Tongue (tissue), 3 donors: ENCODE measurements around the gene RAP2A. TPM values are rescaled to one million over a fixed set of nuclear protein-coding genes. Genes with fewer than 3 reads are reported as not detected.

ENCODE experiments used
- DNase-seq: peaks from one replicate; pipeline ENCODE4 v3.0.0-alpha.2; 2015
- small RNA-seq: library from RNA; depleted of rRNA; stranded (forward); fragments of <200 nt; gene quantifications from one replicate; pipeline ENCODE3, GENCODE V24; 2014; ENCODE audit warnings: low replicate concordance
- total RNA-seq: library from RNA; depleted of rRNA; stranded (reverse); fragments of >200 nt; gene quantifications from one replicate; pipeline ENCODE4 v1.2.3, GENCODE V29; 2014

Gene RAP2A
- total RNA-seq, 1 donor from 2014 or later: 51.2 TPM

GRCh38 chr13:97495678-97496077 lies 61.7 kb downstream of the RAP2A start:
- peak; percentile 41 for DNase-seq

- DNase-seq: no peak
Measured at GRCh38 chr13:97496511-97496910, 62.5 kb downstream of the RAP2A start.

GRCh38 chr13:97497400-97497799 lies 63.4 kb downstream of the RAP2A start:
- no peak for DNase-seq

DNA sequence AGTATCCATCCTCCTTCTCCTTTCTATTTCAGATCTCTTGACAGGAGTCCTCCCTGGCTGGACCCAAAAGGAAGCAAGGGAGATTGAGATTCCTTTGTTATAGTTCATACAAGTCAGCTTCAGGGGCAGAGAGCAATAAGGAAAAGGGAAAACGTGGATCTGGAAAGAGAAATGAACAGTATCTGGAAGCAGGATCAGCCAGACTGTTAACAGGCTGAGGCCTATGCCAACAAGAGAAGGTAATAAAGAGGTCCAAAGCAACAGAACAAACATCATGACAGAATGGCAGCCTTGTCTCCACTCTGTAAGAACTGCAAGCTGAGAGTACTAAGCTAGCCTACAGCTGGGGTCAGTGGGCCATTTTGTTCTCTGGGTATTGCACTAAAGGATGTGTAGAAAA lies 64.5 kb downstream of the RAP2A start:
- DNase-seq: no peak

- no peak for DNase-seq
Measured at GRCh38 chr13:97499181-97499580, 65.2 kb downstream of the RAP2A start.

DNA sequence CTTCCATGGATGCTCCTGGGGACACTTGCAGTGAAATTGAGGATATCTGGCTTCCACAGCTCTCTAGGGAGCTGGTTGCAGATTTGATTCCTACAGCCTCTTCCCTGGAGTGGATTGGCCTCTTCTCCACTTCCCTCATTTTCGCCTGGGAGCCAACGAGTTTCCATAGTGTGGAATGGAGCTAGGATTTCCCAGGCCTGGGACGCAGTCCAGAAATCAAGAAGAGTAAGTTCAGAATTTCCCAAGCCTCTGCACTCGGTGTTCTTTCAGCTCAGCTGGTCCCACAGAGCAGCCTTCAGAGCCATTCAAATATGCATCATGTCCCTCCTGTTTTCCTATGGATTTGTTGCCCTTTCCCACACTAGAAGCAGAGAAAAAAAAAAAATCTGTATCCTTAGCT lies 68.2 kb downstream of the RAP2A start:
- peak; percentile 91 for DNase-seq

DNA sequence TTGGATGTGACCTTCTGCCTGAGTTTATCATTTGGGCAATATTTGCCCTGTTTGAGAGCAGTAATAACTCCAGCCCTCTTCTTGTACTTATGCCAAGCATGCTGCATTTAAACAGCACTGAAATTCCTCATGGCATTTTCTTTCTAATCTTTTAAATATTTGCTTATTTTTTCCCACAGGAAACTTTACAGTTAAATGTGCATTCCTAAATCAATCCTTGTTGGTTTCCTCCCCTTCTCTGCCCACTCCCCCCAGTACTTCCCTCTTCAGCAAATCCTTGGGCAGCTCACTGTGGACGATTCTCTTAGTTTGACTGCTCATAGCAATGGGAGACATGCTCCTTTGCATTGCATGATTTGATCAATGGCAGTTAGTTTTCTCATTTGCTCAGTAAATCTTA lies 68.7 kb downstream of the RAP2A start:
- DNase-seq: peak; percentile 37

DNA sequence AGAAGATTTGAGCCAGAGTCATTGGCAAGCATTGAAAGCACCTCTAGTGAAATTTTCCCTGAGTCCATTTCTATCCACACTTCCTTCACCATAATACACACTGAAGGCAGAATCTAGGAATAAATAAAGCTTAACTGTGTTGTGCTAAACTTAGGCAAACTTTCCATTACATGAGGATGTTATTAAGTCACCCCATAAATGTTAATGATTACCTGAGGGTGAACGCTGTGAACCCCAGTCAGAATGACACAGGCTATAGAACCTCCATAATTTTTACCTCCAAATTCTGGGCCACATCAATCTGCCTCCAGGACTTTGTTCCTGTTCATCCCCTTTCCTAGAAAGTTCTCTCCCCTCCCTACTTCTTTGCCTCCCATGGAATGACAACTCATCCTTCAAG lies 71.0 kb downstream of the RAP2A start:
- DNase-seq: peak; percentile 24

- DNase-seq: no peak
Measured at GRCh38 chr13:97506511-97506910, 72.5 kb downstream of the RAP2A start.

DNA sequence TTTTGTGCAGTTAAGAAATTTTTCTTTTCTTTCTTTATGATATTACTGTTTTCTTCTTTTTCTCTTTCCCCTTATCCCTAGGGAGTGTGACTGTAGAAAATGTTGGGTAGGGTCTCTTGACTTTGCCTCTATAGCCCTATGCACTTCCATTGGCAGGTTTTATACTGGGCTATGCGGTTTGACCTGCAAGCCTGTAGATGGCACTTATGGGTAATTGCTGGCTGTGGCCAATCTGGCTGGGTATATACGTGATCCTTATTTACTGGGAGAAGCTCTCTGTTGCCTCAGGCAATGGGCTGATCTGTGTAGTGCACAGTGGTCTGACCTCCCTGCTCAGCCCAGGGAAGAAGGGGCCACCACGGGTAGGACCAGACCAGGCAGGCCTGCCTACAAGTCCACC lies 78.8 kb downstream of the RAP2A start:
- no peak for DNase-seq

- DNase-seq: no peak
Measured at GRCh38 chr13:97515643-97516042, 81.7 kb downstream of the RAP2A start.

GRCh38 chr13:97517967-97518366 lies 84.0 kb downstream of the RAP2A start:
- no peak for DNase-seq

Small RNA genes within 50 kb of the gene (small RNA-seq; reads per million reads assigned to genes)
- gene AL442067.1: not detected

Other genes with a start within 250 kb of the RAP2A start
- 110 TPM for gene MBNL2, start 211.8 kb upstream of the RAP2A start, total RNA-seq